Gastrocnemius medialis (tissue), 4 donors: ENCODE results near the gene GSG1L. TPM values are rescaled to one million over a fixed set of nuclear protein-coding genes. Genes with fewer than 3 reads are reported as not detected.

ENCODE experiments used
- ATAC-seq, 2 donors: fragments of 150-250 bp; one replicate each; pipeline ENCODE4 v1.9.1; 2016
- DNase-seq, 2 donors: peaks; one replicate each; pipeline ENCODE4 v3.0.0-alpha.2; 2019
- H3K27ac ChIP-seq, 4 donors: fragments of 200-600 bp; sonication (generic); 1 replicate in 1 of 4; 2 replicates in 3 of 4; pipeline ENCODE4 v1.5.1; 2016 to 2018; ENCODE audit warnings: mild to moderate bottlenecking in 2 of 4, moderate library complexity in 1 of 4
- H3K27me3 ChIP-seq, 3 donors: fragments of 200-600 bp; sonication (generic) in 2 of 3; 1 replicate in 1 of 3; 2 replicates in 2 of 3; pipeline versions ENCODE4 v1.5.1 to v1.6.0; 2016 to 2019; ENCODE audit warnings: mild to moderate bottlenecking in 1 of 3, moderate library complexity in 1 of 3
- H3K36me3 ChIP-seq, 2 donors: fragments of 200-600 bp; sonication (generic) in 1 of 2; one replicate each; pipeline ENCODE4 v1.5.1; 2017 to 2018
- H3K4me1 ChIP-seq, 2 donors: fragments of 200-600 bp; sonication (generic) in 1 of 2; one replicate each; pipeline ENCODE4 v1.5.1; 2016 to 2017; ENCODE audit warnings: mild to moderate bottlenecking in 2 of 2
- H3K4me3 ChIP-seq, 4 donors: fragments of 200-600 bp; sonication (generic) in 3 of 4; 1 replicate in 1 of 4; 2 replicates in 3 of 4; pipeline ENCODE4 v1.5.1; 2016 to 2019; ENCODE audit warnings: mild to moderate bottlenecking in 2 of 4
- H3K9me3 ChIP-seq, 3 donors: fragments of 200-600 bp; sonication (generic) in 2 of 3; 1 replicate in 1 of 3; 2 replicates in 2 of 3; pipeline ENCODE4 v1.5.1; 2016 to 2019
- POLR2A ChIP-seq, 2 donors: fragments of 450-650 bp; IDR thresholded peaks; one replicate each; pipeline ENCODE4 v1.6.1; 2017; ENCODE audit warnings: antibody characterized with exemption in 2 of 2, mild to moderate bottlenecking in 2 of 2, moderate library complexity in 2 of 2
- in situ Hi-C, 4 donors: fragments of 200-750 bp; cut with MboI; loops; one replicate each; pipeline versions ENCODE4 v1.15.0 to v1.8.0; 2017; ENCODE audit warnings: low sequenced_read_pairs in 4 of 4
- intact Hi-C: fragments of 100-400 bp; cut with DNase I; formaldehyde crosslinking; loops from one replicate; pipeline ENCODE4 v1.15.1; 2023; ENCODE audit warnings: low total_unique reads
- total RNA-seq, 4 donors: library from RNA; depleted of rRNA; stranded (reverse); fragments of >200 nt; gene quantifications; one replicate each; pipeline versions ENCODE4 v1.1.0 to v1.2.3, GENCODE V29; 2016
- TF ChIP-seq, protein P1 (sequence below), 5 experiments: fragments of 450-650 bp in 3 of 5; fragments of 200-600 bp in 2 of 5; sonication (generic) in 2 of 5; IDR thresholded peaks in 4 of 5; conservative IDR thresholded peaks in 1 of 5; 1 replicate in 4 of 5; 2 replicates in 1 of 5; pipeline ENCODE4 v1.5.1; 2016 to 2019; ENCODE audit warnings: antibody characterized with exemption in 5 of 5, mild to moderate bottlenecking in 3 of 5, moderate library complexity in 3 of 5

The GSG1L gene
- total RNA-seq, 4 donors from 2014 or later = not detected

GRCh38 chr16:27773344-27773743, 290.2 kb downstream of the GSG1L start:
- Histone ChIP-seq H3K27me3 (no peaks in the 10 kb centered on the region), H3K4me3 (no peak overlapping the region), H3K27ac (no peak overlapping the region), H3K36me3 (no peaks in the 10 kb centered on the region), H3K4me1 (no peaks in the 10 kb centered on the region), H3K9me3 (no peaks in the 10 kb centered on the region)
- no peak for ATAC-seq
- TF ChIP-seq POLR2A (IDR thresholded peaks at IDR 0.05) = no peak
- TF ChIP-seq, protein P1, sequence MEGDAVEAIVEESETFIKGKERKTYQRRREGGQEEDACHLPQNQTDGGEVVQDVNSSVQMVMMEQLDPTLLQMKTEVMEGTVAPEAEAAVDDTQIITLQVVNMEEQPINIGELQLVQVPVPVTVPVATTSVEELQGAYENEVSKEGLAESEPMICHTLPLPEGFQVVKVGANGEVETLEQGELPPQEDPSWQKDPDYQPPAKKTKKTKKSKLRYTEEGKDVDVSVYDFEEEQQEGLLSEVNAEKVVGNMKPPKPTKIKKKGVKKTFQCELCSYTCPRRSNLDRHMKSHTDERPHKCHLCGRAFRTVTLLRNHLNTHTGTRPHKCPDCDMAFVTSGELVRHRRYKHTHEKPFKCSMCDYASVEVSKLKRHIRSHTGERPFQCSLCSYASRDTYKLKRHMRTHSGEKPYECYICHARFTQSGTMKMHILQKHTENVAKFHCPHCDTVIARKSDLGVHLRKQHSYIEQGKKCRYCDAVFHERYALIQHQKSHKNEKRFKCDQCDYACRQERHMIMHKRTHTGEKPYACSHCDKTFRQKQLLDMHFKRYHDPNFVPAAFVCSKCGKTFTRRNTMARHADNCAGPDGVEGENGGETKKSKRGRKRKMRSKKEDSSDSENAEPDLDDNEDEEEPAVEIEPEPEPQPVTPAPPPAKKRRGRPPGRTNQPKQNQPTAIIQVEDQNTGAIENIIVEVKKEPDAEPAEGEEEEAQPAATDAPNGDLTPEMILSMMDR (IDR thresholded peaks at IDR 0.05 in 4 of 5, conservative IDR thresholded peaks at IDR 0.05 in 1 of 5) = no peak
- no peak for DNase-seq
- in situ Hi-C loops (no loop called here), intact Hi-C loops (no loop called here)

GRCh38 chr16:27772093-27772825, 291.3 kb downstream of the GSG1L start:
- no peak overlapping the region for H3K4me3 ChIP-seq
- no peak overlapping the region for H3K27ac ChIP-seq
- intact Hi-C loops = no loop called here
- H3K27me3 ChIP-seq = no peaks in the 10 kb centered on the region
- no peaks in the 10 kb centered on the region for H3K36me3 ChIP-seq
- H3K4me1 ChIP-seq = no peaks in the 10 kb centered on the region
- H3K9me3 ChIP-seq = no peaks in the 10 kb centered on the region
- ATAC-seq (no peak), DNase-seq (no peak)
- TF ChIP-seq POLR2A (IDR thresholded peaks at IDR 0.05) = no peak
- TF ChIP-seq, protein P1 (IDR thresholded peaks at IDR 0.05 in 4 of 5, conservative IDR thresholded peaks at IDR 0.05 in 1 of 5) = no peak
- in situ Hi-C loops = no loop called here

GRCh38 chr16:27771201-27771910, 292.2 kb downstream of the GSG1L start:
- Histone ChIP-seq H3K27me3 (no peaks in the 10 kb centered on the region), H3K9me3 (no peaks in the 10 kb centered on the region), H3K27ac (no peak overlapping the region), H3K36me3 (no peaks in the 10 kb centered on the region), H3K4me3 (no peak overlapping the region), H3K4me1 (no peaks in the 10 kb centered on the region)
- intact Hi-C loops = no loop called here
- DNase-seq (no peak), ATAC-seq (no peak)
- in situ Hi-C loops = no loop called here
- TF ChIP-seq, protein P1 (IDR thresholded peaks at IDR 0.05 in 4 of 5, conservative IDR thresholded peaks at IDR 0.05 in 1 of 5) = no peak

- H3K9me3 ChIP-seq = no peaks in the 10 kb centered on the region
- in situ Hi-C loops = no loop called here
- H3K27me3 ChIP-seq = no peaks in the 10 kb centered on the region
- TF ChIP-seq POLR2A (IDR thresholded peaks at IDR 0.05) = no peak
- TF ChIP-seq, protein P1 (IDR thresholded peaks at IDR 0.05 in 4 of 5, conservative IDR thresholded peaks at IDR 0.05 in 1 of 5) = no peak
- intact Hi-C loops = no loop called here
- H3K4me3 ChIP-seq = no peak overlapping the region
- H3K36me3 ChIP-seq = no peaks in the 10 kb centered on the region
- ATAC-seq (no peak), DNase-seq (no peak)
- H3K27ac ChIP-seq = no peak overlapping the region
- no peaks in the 10 kb centered on the region for H3K4me1 ChIP-seq
These were observed 293.0 kb downstream of the GSG1L start for GRCh38 chr16:27770271-27771196.
